ENCODE measurements around the gene ZNF236. TPM values are rescaled to one million over a fixed set of nuclear protein-coding genes. Genes with fewer than 3 reads are reported as not detected.
A peak's percentile ranks its signal among the peaks of the same experiment; 100 is the strongest.

The ZNF236 gene
- total and polyA plus RNA-seq, 4 donors: 0.38 to 23.6 (median 10.0) TPM

GRCh38 chr18:76983613-76984051 is 161.3 kb downstream of the ZNF236 start:
- Histone ChIP-seq H3K9me3 (ENCODE audit: control insufficient read depth, low read length) (no peaks in the 10 kb centered on the region), H3K4me3 (ENCODE audit: low read length in 2 of 2) (no peak overlapping the region), H3K27ac (ENCODE audit: low read depth in 1 of 2, low read length in 2 of 2) (no peak overlapping the region), H3K36me3 (ENCODE audit: control insufficient read depth in 1 of 2, insufficient read depth in 2 of 2, low read length in 1 of 2) (no peaks in the 10 kb centered on the region), H3K4me1 (ENCODE audit: control insufficient read depth in 1 of 2, insufficient read depth in 2 of 2, low read length in 2 of 2) (no peaks in the 10 kb centered on the region), H3K27me3 (ENCODE audit: control insufficient read depth in 1 of 2, insufficient read depth in 2 of 2, low read length in 1 of 2) (no peaks in the 10 kb centered on the region)
- ATAC-seq (ENCODE audit: low FRiP score) (no peak), DNase-seq (no peak)
- intact Hi-C loops (cut with DNase I): loop anchor here (2.0 to 5.0 kb wide), 2 partner anchors 181 kb away; no protein-coding TSS in a partner anchor
- 51 to 52% methylated on average over 10 of the region's 10 CpGs for WGBS, 2 donors

GRCh38 chr18:76984193-76985155 is 162.1 kb downstream of the ZNF236 start:
- Histone ChIP-seq H3K4me1 (ENCODE audit: control insufficient read depth in 1 of 2, insufficient read depth in 2 of 2, low read length in 2 of 2) (no peaks in the 10 kb centered on the region), H3K9me3 (ENCODE audit: control insufficient read depth, low read length) (no peaks in the 10 kb centered on the region), H3K27ac (ENCODE audit: low read depth in 1 of 2, low read length in 2 of 2) (no peak overlapping the region), H3K27me3 (ENCODE audit: control insufficient read depth in 1 of 2, insufficient read depth in 2 of 2, low read length in 1 of 2) (no peaks in the 10 kb centered on the region), H3K4me3 (ENCODE audit: low read length in 2 of 2) (no peak overlapping the region), H3K36me3 (ENCODE audit: control insufficient read depth in 1 of 2, insufficient read depth in 2 of 2, low read length in 1 of 2) (no peaks in the 10 kb centered on the region)
- WGBS, 2 donors: 92 to 93% methylated on average over 39 to 40 of the region's 40 CpGs
- no peak for DNase-seq
- intact Hi-C loops (cut with DNase I): loop anchor here in 1 of 2 donors (5.0 kb wide), 1 partner anchor 182 kb away; no protein-coding TSS in a partner anchor
- ATAC-seq (ENCODE audit: low FRiP score): no peak

- DNase-seq (no peak), ATAC-seq (ENCODE audit: low FRiP score) (no peak)
- no peaks in the 10 kb centered on the region for H3K4me1 ChIP-seq (ENCODE audit: control insufficient read depth in 1 of 2, insufficient read depth in 2 of 2, low read length in 2 of 2)
- H3K36me3 ChIP-seq (ENCODE audit: control insufficient read depth in 1 of 2, insufficient read depth in 2 of 2, low read length in 1 of 2): no peaks in the 10 kb centered on the region
- no peak overlapping the region for H3K4me3 ChIP-seq (ENCODE audit: low read length in 2 of 2)
- intact Hi-C loops (cut with DNase I): no loop called here
- no peak overlapping the region for H3K27ac ChIP-seq (ENCODE audit: low read depth in 1 of 2, low read length in 2 of 2)
- WGBS, 2 donors: 93 to 94% methylated on average over 27 of the region's 27 CpGs
- no peaks in the 10 kb centered on the region for H3K27me3 ChIP-seq (ENCODE audit: control insufficient read depth in 1 of 2, insufficient read depth in 2 of 2, low read length in 1 of 2)
- H3K9me3 ChIP-seq (ENCODE audit: control insufficient read depth, low read length): no peaks in the 10 kb centered on the region
Measured at GRCh38 chr18:76985156-76985950, 163.0 kb downstream of the ZNF236 start.

GRCh38 chr18:76985951-76986236 is 163.5 kb downstream of the ZNF236 start:
- Histone ChIP-seq H3K9me3 (ENCODE audit: control insufficient read depth, low read length) (no peaks in the 10 kb centered on the region), H3K27ac (ENCODE audit: low read depth in 1 of 2, low read length in 2 of 2) (no peak overlapping the region), H3K36me3 (ENCODE audit: control insufficient read depth in 1 of 2, insufficient read depth in 2 of 2, low read length in 1 of 2) (no peaks in the 10 kb centered on the region), H3K4me1 (ENCODE audit: control insufficient read depth in 1 of 2, insufficient read depth in 2 of 2, low read length in 2 of 2) (no peaks in the 10 kb centered on the region), H3K4me3 (ENCODE audit: low read length in 2 of 2) (no peak overlapping the region), H3K27me3 (ENCODE audit: control insufficient read depth in 1 of 2, insufficient read depth in 2 of 2, low read length in 1 of 2) (no peaks in the 10 kb centered on the region)
- ATAC-seq (ENCODE audit: low FRiP score) (no peak), DNase-seq (no peak)
- intact Hi-C loops (cut with DNase I): no loop called here
- WGBS, 2 donors: 91 to 94% methylated on average over 9 of the region's 9 CpGs

- DNase-seq (no peak), ATAC-seq (ENCODE audit: low FRiP score) (no peak)
- H3K36me3 ChIP-seq (ENCODE audit: control insufficient read depth in 1 of 2, insufficient read depth in 2 of 2, low read length in 1 of 2): no peaks in the 10 kb centered on the region
- H3K27ac ChIP-seq (ENCODE audit: low read depth in 1 of 2, low read length in 2 of 2): no peak overlapping the region
- H3K4me3 ChIP-seq (ENCODE audit: low read length in 2 of 2): no peak overlapping the region
- intact Hi-C loops (cut with DNase I): no loop called here
- 57 to 66% methylated on average over 7 of the region's 7 CpGs for WGBS, 2 donors
- no peaks in the 10 kb centered on the region for H3K9me3 ChIP-seq (ENCODE audit: control insufficient read depth, low read length)
- no peaks in the 10 kb centered on the region for H3K4me1 ChIP-seq (ENCODE audit: control insufficient read depth in 1 of 2, insufficient read depth in 2 of 2, low read length in 2 of 2)
- no peaks in the 10 kb centered on the region for H3K27me3 ChIP-seq (ENCODE audit: control insufficient read depth in 1 of 2, insufficient read depth in 2 of 2, low read length in 1 of 2)
Measured at GRCh38 chr18:76986406-76986805, 164.0 kb downstream of the ZNF236 start.

- ATAC-seq (ENCODE audit: low FRiP score): no peak
- Histone ChIP-seq H3K27ac (ENCODE audit: low read depth in 1 of 2, low read length in 2 of 2) (no peak overlapping the region), H3K4me3 (ENCODE audit: low read length in 2 of 2) (no peak overlapping the region)
Measured at GRCh38 chr18:76988031-76988826, 165.9 kb downstream of the ZNF236 start.

GRCh38 chr18:76988827-76989646 is 166.7 kb downstream of the ZNF236 start:
- whole genome bisulfite sequencing, 2 donors: 93 to 95% methylated on average over 29 of the region's 29 CpGs
- no peaks in the 10 kb centered on the region for H3K27me3 ChIP-seq (ENCODE audit: control insufficient read depth in 1 of 2, insufficient read depth in 2 of 2, low read length in 1 of 2)
- no peak overlapping the region for H3K27ac ChIP-seq (ENCODE audit: low read depth in 1 of 2, low read length in 2 of 2)
- DNase-seq: no peak
- no peak overlapping the region for H3K4me3 ChIP-seq (ENCODE audit: low read length in 2 of 2)
- intact Hi-C loops (cut with DNase I): no loop called here
- no peaks in the 10 kb centered on the region for H3K9me3 ChIP-seq (ENCODE audit: control insufficient read depth, low read length)
- H3K36me3 ChIP-seq (ENCODE audit: control insufficient read depth in 1 of 2, insufficient read depth in 2 of 2, low read length in 1 of 2): no peaks in the 10 kb centered on the region
- no peaks in the 10 kb centered on the region for H3K4me1 ChIP-seq (ENCODE audit: control insufficient read depth in 1 of 2, insufficient read depth in 2 of 2, low read length in 2 of 2)
- ATAC-seq (ENCODE audit: low FRiP score): no peak

More at GRCh38 chr18:76988031-76988826, 165.9 kb downstream of the ZNF236 start:
- intact Hi-C loops (cut with DNase I): no loop called here
- H3K27me3 ChIP-seq (ENCODE audit: control insufficient read depth in 1 of 2, insufficient read depth in 2 of 2, low read length in 1 of 2): no peaks in the 10 kb centered on the region
- no peaks in the 10 kb centered on the region for H3K4me1 ChIP-seq (ENCODE audit: control insufficient read depth in 1 of 2, insufficient read depth in 2 of 2, low read length in 2 of 2)
- peak in 1 of 2 donors; percentile 85 for DNase-seq
- 82 to 85% methylated on average over 27 of the region's 27 CpGs for WGBS, 2 donors
- no peaks in the 10 kb centered on the region for H3K9me3 ChIP-seq (ENCODE audit: control insufficient read depth, low read length)
- no peaks in the 10 kb centered on the region for H3K36me3 ChIP-seq (ENCODE audit: control insufficient read depth in 1 of 2, insufficient read depth in 2 of 2, low read length in 1 of 2)
